PFSK-1 (cell line): Measurements from ENCODE around the gene COL1A2.

Experiments used
- FOXP2 ChIP-seq: optimal IDR thresholded peaks from 2 replicates; pipeline ENCODE3; 2011; ENCODE audit warnings: borderline replicate concordance, control low read depth, inconsistent platforms; ENCODE audit not compliant: insufficient read depth; ENCODE audit errors: extremely low read length, extremely low read depth
- POLR2AphosphoS5 ChIP-seq: IDR thresholded peaks from 2 replicates; pipeline ENCODE4 v1.6.1; 2012; ENCODE audit warnings: low read depth, mild to moderate bottlenecking, control low read depth, low read length, moderate library complexity
- SIN3A ChIP-seq: IDR thresholded peaks from 2 replicates; pipeline ENCODE4 v1.6.1; 2012; ENCODE audit warnings: mild to moderate bottlenecking, low read length, moderate library complexity, borderline replicate concordance; ENCODE audit not compliant: insufficient read depth
- TAF1 ChIP-seq: IDR thresholded peaks from 2 replicates; pipeline ENCODE4 v1.6.1; 2012; ENCODE audit warnings: low read length, control low read depth, borderline replicate concordance; ENCODE audit not compliant: insufficient read depth
- TF ChIP-seq, protein P1 (sequence below), 2 experiments: IDR thresholded peaks; 2 replicates each; pipeline versions ENCODE4 v1.6.1 to v1.8.0; 2011 to 2012; ENCODE audit warnings: low read depth in 2 of 2, low read length in 2 of 2, control low read depth in 1 of 2, inconsistent platforms in 1 of 2, mild to moderate bottlenecking in 1 of 2, moderate library complexity in 1 of 2; ENCODE audit not compliant: insufficient read depth in 1 of 2

DNA sequence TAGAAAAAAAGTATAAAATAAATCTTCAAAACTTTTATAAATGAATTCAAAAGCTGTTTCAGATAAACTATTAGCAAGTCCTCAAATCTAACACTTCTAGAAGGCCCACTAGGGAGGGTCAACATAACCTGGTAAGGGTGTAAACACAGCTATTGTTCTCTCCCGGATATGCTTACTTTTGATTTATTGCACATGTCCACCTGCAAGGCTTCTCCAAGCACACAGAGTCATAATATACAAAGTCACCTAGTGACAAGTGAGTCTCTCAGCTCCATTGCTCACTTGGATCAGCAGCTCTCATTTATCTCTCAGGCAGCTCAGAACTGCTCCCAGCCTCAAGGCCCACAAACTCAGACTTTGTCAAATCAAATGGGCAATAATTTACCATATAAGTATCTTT lies 44.0 kb upstream of the COL1A2 start:
- TF ChIP-seq POLR2AphosphoS5 (no peak), SIN3A (no peak), TAF1 (no peak), FOXP2 (no peak)
- TF ChIP-seq, protein P1, sequence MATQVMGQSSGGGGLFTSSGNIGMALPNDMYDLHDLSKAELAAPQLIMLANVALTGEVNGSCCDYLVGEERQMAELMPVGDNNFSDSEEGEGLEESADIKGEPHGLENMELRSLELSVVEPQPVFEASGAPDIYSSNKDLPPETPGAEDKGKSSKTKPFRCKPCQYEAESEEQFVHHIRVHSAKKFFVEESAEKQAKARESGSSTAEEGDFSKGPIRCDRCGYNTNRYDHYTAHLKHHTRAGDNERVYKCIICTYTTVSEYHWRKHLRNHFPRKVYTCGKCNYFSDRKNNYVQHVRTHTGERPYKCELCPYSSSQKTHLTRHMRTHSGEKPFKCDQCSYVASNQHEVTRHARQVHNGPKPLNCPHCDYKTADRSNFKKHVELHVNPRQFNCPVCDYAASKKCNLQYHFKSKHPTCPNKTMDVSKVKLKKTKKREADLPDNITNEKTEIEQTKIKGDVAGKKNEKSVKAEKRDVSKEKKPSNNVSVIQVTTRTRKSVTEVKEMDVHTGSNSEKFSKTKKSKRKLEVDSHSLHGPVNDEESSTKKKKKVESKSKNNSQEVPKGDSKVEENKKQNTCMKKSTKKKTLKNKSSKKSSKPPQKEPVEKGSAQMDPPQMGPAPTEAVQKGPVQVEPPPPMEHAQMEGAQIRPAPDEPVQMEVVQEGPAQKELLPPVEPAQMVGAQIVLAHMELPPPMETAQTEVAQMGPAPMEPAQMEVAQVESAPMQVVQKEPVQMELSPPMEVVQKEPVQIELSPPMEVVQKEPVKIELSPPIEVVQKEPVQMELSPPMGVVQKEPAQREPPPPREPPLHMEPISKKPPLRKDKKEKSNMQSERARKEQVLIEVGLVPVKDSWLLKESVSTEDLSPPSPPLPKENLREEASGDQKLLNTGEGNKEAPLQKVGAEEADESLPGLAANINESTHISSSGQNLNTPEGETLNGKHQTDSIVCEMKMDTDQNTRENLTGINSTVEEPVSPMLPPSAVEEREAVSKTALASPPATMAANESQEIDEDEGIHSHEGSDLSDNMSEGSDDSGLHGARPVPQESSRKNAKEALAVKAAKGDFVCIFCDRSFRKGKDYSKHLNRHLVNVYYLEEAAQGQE (IDR thresholded peaks at IDR 0.05; ENCODE audit: insufficient read depth in 1 of 2, low read depth in 2 of 2, low read length in 2 of 2), result no peak
